ELF-1 (cell line): ENCODE measurements around the gene TCEA3.
"Not testable (repeated sequence)": the region's sequence is repeated elsewhere in the genome, so short reads cannot be mapped to it uniquely, and the experiment has no call there.

Experiments
- DNase-seq: peaks from one replicate; pipeline ENCODE4 v3.0.0-alpha.2; 2016; ENCODE audit warnings: low read depth, low spot score

The TCEA3 gene

GRCh38 chr1:23392125-23392855 is 32.3 kb downstream of the TCEA3 start:
- no peak for DNase-seq

GRCh38 chr1:23389837-23390321 is 34.7 kb downstream of the TCEA3 start:
- DNase-seq, result no peak

DNA sequence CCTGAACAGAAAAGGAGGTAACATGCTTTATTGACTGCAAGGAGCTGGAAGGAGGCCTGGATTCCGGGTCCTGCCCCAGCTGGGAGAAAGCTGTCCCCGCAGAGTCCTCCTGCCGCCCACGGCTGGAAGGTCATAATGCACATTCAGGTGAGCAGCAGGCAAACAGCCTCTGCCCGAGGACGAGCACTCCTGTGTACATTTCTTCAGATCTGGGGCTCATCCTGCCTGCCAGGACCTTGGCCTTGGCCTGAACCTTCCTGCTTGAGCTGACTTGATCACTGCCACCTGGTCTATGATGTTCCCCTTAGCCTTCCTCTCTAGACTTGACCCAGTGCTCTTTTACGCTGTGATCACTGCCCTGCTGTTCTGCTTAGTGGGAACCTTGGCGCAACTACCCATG is 37.1 kb downstream of the TCEA3 start:
- no peak for DNase-seq

DNA sequence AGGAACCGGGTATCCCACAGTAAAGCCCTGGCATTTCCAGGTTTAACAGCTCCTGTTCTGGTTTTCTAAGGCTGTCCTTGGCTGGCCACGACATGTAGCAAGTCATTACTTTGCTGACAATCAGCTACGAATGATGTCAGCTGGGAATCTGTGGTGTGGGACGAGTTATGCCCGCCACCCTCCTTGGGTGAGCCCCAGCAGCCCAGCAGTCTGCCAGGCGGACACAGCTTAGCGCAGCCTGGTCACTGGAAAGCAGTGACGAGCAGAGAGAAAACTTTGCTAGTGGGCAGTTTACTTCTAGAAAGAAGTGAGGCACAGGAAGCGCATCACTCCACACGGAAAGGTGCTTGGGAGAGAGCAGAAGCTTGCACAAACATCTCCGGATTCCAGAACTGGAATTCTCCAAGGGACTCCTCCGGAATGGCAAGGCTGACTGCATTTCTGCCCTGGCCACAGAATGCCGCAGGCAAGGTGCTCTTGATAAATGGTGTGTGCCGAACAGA is 39.4 kb downstream of the TCEA3 start:
- no peak for DNase-seq

- no peak for DNase-seq
These were observed 40.1 kb downstream of the TCEA3 start for GRCh38 chr1:23384312-23385058.

GRCh38 chr1:23383577-23384311 is 40.8 kb downstream of the TCEA3 start:
- DNase-seq, result no peak

DNA sequence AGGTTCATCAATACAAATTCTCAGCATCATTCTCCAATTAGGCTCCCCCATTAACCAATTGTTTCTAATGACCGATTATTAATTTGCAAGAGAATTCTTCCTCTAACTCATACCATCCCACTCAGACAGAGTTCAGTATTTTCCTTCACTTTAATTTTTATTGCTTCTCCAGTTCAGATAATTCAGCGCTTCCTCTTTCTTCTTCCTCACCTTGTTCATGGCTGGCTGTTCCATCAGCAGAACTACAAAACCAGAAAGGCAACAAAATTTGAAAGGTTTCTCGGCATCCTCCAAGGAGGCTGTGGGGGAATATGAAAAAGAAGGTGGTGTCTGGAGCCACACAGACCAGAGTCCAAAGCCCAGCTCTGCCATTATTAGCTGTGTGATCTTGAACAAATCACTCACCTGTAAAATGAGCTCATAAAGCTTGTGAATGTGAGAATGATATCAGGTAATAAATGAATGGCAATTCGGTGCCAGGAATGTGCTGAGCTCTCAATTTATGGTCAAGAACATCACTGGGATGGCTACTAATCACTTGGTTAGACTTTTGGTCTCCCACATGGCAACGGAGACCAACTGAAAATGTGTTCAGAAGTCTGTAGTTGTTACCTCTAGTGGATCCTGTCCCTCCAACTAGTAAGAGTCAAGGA is 43.2 kb downstream of the TCEA3 start:
- DNase-seq, result no peak

DNA sequence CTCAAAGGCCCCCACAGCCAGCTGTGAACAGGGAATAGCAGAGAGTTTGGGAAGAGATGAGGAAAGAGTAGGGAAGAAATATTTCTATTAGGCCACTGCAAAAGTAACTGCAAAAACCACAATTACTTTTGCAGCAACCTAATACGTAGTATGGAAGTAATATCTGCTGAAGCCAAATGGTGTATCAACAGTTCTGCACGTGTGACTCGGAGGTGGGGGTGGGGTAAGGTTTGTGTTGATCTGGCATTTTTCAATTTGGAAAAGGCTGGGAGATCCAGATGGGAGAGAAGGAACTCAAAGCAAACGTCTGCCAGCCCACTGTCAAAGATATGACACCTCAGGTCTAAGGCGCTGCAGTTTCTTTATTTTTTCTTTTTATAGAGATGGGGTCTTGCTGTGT is 43.8 kb downstream of the TCEA3 start:
- DNase-seq, result no peak

- not testable (repeated sequence) for DNase-seq
These were observed 44.3 kb downstream of the TCEA3 start for GRCh38 chr1:23380236-23380635.

- peak; percentile 40 for DNase-seq
These were observed 47.4 kb downstream of the TCEA3 start for GRCh38 chr1:23376890-23377811.

GRCh38 chr1:23374079-23374735 is 50.3 kb downstream of the TCEA3 start:
- peak; percentile 32 for DNase-seq

- peak; percentile 88 for DNase-seq
These were observed 52.3 kb downstream of the TCEA3 start for GRCh38 chr1:23371987-23372880.

- peak; percentile 99 for DNase-seq
These were observed 53.6 kb downstream of the TCEA3 start for GRCh38 chr1:23370709-23371584.

DNA sequence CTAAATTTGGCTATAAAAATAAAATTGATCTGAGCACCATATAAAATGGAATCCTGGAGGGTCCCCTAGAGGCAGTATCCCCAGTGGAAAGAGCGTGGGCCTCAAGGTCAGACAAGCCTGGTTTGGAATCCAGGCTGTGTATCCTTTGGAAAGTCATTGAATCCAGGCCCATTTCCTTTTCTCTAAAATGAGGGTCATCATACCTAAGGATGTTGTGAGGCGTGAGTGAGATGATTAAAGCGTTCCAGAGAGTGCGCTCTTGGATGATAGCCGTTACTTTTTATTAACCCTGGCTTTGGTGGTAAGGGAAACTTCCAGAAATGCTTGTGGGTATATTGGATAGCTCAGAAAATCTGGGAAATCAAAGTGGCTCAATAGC is 54.2 kb downstream of the TCEA3 start:
- DNase-seq, result no peak

GRCh38 chr1:23369335-23370013 is 55.1 kb downstream of the TCEA3 start, which contains the start of gene ZNF436:
Gene ZNF436 (minus strand): TSS chr1:23369836. CDS start chr1:23368005, 1,831 bp downstream.
- DNase-seq, result peak; percentile 59

DNA sequence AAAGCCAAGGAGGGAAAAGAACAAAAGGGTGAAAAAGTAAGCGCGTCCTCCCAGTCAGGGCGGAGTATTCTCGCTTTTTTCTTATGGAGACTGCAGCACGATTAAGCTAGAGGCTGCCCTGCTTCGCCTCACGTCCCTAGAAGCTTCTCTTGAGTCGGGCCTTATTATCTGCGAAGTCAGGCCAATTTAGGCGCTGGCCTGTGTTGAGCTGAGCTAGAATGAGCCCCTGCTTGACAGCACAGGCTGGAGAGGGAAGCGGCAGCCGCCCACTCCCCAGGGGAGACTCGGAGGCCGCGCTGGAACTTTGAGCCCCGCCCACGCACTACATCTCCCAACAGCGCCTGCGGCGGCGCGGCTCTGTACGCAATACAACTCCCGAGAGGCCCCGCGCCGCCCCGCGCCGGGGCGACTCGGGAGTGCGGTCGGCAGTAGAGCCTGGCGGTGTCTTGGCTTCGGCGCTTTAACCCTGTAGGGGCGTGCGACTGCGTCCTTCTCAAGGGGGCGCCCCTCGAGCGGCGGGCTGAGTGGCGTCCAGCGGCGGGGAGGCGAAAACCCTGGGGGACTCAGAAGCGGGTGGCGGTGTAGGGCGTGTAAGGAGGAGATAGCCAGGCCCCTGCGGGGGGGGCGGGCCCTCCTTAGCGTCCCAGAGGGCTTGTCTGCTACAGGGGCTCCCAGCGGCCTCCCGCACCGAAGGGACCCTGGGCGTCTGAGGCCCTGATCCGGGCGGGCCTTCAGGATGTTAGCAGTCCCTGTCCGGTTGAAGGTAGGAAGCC is 55.8 kb downstream of the TCEA3 start:
- peak; percentile 97 for DNase-seq
